ENCODE results near the gene PLCB1.

- TF ChIP-seq CTCF (conservative IDR thresholded peaks at IDR 0.05; ENCODE audit: low read depth in 2 of 2) = no peak
- no peak for TF ChIP-seq NANOG (IDR thresholded peaks at IDR 0.05; ENCODE audit: borderline replicate concordance)
- no peak for TF ChIP-seq EZH2phosphoT487 (IDR thresholded peaks at IDR 0.05; ENCODE audit: unreplicated experiment)
- no peak for TF ChIP-seq EZH2 (IDR thresholded peaks at IDR 0.05; ENCODE audit: low read depth, unreplicated experiment)
- TF ChIP-seq ZNF331 (CRISPR knock-in tag; IDR thresholded peaks at IDR 0.05; ENCODE audit: low read depth) = no peak
- TF ChIP-seq POLR2AphosphoS5 (IDR thresholded peaks at IDR 0.05; ENCODE audit: low read depth) = no peak
Measured at GRCh38 chr20:8518878-8519277, 386.8 kb downstream of the PLCB1 start.
